Stimulated activated CD8-positive, alpha-beta memory T cell treated with anti-CD3 and anti-CD28 coated beads, Interleukin-15, amount 100 ng/mL, for 24 hours (primary cell): ENCODE data around the gene ARMC8.

Experiments used
- DNase-seq: peaks from one replicate; pipeline ENCODE4 v3.0.0-alpha.2; 2020; ENCODE audit warnings: low read depth

The ARMC8 gene

GRCh38 chr3:138245026-138245425, 57.9 kb downstream of the ARMC8 start:
- no peak for DNase-seq

DNA sequence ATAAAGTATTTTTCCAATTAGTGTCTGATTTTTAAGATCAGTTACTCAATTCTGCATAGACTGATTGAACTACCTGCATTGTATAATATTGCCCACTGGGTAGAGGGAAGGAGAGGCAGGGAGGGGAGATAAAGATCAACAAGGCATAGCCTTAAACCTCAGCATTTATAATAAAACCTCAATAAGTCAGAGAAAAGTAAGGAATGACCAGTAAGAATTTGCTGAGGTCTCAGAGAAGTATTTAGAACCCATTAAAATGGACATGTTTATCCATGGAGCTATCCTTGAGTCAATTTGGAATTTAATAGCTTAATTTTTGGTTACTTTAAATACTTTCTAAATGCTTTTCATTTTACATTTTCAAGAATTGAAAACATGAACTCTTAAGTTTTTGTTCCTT, 62.5 kb downstream of the ARMC8 start:
- no peak for DNase-seq

GRCh38 chr3:138253609-138254008, 66.5 kb downstream of the ARMC8 start:
- no peak for DNase-seq

- DNase-seq: no peak
These were observed 67.1 kb downstream of the ARMC8 start for GRCh38 chr3:138254216-138254615.

DNA sequence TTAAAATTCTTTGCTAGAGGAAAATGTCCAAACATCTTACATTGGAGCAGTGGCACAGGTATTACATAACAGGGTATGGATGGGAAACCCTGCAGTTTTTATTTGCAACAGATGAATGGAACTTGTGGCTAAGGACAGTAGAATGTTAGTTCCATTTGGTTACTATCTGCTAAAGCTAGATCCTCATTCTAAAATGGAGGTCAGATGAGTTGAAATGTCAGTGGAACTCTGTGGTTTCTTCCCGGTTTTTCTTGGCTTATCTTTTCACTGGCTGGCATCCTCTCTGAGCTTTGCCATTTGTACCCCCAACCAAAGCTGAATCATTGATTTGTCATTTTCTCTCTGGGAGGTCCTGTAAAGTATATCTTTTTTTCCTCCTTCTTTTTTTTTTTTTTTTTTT, 68.9 kb downstream of the ARMC8 start:
- no peak for DNase-seq

DNA sequence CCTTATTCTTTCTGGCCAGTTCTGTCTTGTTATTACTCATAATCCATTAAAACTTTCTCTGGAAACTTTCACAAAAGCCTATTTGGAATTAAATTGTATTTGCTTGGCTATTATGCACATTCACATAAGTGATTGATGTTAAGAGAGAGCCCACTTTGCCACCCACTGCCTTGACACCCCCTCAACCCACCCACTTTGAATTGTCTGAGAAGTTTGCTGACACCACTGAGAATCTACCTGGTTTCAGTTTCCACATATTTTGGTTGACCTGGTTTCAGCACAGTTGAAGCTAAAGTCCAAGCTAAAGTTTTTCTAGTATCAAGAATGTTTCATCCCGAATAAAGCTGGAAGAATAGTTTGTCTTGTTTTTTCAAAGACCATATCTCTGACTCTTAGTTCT, 70.9 kb downstream of the ARMC8 start:
- no peak for DNase-seq

DNA sequence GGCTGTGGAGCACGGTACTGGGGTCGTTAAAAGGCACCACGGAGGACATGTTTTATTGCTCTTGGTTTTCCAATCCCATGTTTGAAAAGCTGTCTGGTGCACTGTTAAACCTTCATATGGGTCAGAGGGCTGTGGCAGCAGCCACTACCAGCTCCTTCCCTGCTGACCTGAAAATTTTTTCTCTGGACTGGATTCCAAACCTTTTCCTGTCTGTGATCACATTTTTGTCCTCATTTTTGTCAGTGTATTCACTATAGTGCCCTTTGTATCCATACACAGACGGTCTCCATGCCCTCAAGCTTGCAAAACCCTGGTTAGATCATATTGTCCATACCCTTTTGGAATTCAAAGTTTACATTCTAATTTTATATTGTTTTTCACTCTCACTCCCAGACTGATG, 72.0 kb downstream of the ARMC8 start:
- DNase-seq: no peak

GRCh38 chr3:138260611-138261010, 73.5 kb downstream of the ARMC8 start:
- no peak for DNase-seq

DNA sequence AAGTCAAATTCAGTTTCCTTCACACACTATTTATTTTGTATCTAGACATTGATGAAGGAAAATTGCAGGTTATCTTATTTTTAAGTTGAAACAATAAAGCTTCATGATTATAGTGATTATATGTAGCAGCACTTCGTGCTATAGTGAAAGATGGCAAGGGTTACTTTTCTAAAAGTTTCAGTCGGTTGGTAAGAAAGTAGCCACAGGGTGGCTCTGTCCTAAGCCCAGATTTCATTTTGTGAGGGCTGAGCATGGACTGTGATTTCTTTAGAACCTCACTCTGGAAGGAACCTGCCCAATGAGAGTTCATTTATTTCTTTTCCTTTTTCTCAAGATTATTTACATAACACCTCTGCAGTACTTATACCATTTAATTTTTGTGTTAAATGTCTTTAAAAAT, 76.0 kb downstream of the ARMC8 start:
- DNase-seq: no peak

- DNase-seq: no peak
These were observed 78.6 kb downstream of the ARMC8 start for GRCh38 chr3:138265745-138266144.

GRCh38 chr3:138267083-138267482, 80.0 kb downstream of the ARMC8 start:
- DNase-seq: no peak

- no peak for DNase-seq
These were observed 83.1 kb downstream of the ARMC8 start for GRCh38 chr3:138270245-138270644.

DNA sequence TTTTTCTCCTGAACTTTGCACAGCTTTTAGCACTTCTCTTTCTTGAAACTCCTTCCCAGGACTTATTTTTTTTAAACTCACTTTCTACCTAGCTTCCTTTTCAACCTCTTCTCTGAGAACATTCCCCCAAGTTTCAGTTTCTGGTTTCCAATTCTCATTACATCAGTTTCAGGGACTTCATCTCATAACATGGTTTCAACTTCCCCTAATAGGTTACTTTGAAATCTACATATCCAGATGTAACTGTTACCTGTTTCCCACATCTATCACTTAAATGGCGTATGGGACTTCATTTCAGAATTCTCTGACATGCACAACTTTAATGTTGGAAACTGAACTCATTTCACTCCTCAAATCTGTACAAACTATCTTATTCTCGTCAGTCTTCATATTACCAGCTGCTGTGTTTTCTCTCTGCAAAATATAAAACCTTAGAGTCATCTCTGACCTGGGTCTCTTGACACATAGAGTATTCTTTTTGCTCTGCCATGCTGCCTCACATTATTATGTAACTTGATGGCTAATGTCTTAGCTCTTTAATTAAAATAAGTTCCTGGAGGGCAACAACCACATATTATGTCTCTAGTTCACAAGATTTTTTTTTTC, 84.2 kb downstream of the ARMC8 start:
- DNase-seq: no peak

DNA sequence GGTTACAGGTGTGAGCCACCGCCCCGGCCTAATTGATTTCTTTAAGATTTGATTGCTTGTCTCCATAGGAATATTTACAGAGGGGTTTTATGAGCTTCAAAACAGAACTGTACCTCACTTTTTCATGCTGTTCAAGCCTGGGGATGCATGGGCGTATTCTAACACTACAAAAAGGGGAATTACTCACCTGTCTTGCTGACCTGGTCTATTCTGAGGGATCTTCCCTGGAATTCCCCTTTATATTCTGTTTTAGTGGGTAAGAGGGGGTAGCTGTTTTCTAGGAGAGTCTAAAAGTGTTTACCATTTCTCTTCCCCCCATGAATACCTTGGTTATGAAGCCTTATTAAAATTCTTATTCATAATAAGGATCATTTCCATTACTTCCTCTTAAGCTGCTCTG, 94.5 kb downstream of the ARMC8 start:
- no peak for DNase-seq

- no peak for DNase-seq
These were observed 95.7 kb downstream of the ARMC8 start for GRCh38 chr3:138282836-138283235.

GRCh38 chr3:138284079-138284478, 97.0 kb downstream of the ARMC8 start:
- DNase-seq: no peak

GRCh38 chr3:138284957-138285477, 97.9 kb downstream of the ARMC8 start:
- DNase-seq: no peak

GRCh38 chr3:138289260-138289659, 102.2 kb downstream of the ARMC8 start:
- DNase-seq: no peak

- no peak for DNase-seq
These were observed 102.6 kb downstream of the ARMC8 start for GRCh38 chr3:138289701-138290100.

DNA sequence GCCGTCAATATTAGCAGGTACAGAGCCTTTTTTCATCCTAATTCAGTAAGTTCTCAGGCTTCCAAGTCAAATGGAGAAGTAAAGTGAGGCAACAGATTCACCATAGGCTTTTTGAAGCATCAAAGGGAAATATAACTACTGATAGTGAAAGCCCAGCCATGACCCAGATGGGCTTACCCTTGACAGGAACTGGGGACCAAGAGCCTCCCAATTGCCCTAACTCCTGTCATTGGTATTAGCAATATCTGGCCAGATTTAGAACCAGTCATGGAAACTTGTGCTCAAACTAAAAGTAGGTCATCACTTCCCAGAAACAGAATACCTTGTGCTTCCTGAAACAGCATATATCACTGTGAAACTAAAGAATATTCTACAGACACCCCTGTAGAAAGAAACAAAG, 109.5 kb downstream of the ARMC8 start:
- DNase-seq: no peak

DNA sequence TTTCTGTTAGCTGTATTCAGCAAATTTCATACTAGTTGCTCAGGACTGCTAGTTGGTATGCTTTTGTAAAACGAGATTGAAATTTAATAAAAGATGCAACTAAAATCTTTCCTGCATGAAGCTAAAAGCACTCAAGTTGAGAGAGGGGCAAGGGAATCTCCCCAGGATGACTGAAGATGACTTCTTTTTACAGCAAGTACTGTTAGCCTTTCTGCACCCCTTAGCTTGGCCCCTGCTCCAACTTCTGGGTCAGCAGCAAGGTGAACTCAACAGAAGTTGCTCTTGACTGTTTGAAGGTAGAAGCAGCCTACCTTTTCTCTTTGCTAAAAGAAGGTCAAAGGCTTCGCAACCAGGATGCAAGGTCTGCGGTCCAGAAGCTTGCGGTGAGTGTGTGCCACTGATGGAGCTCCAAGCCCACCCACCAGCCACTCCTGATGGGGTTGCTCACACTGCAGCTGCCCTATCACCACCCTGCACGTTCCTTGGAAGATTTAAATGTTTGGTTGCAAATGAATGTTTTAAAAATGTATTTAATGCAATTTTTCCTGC, 110.0 kb downstream of the ARMC8 start:
- no peak for DNase-seq

DNA sequence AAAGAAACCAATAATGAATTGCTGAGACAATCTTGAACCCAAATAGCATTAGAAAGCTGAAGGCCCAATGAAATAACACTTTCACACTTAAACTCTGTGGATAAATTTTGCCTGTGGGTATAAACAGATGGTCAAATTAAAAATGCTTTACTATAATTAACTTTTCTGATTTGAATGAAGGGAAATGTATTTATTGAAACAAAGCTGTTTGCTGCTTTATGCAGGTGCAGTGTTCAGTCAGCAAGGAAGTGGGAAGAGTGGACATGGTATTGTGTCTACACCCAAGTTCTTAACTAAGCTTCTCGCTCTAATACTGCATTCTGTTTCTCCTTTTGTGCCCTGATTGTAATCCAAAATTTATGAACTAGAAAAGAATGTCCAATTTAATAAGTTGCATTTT, 110.8 kb downstream of the ARMC8 start:
- DNase-seq: no peak

- no peak for DNase-seq
These were observed 113.5 kb downstream of the ARMC8 start for GRCh38 chr3:138300647-138301046.

GRCh38 chr3:138303474-138303873, 116.4 kb downstream of the ARMC8 start:
- no peak for DNase-seq
